HS-5 (cell line): ENCODE data around the gene ABLIM1.

Experiments
- DNase-seq: peaks from one replicate; pipeline ENCODE4 v3.0.0-alpha.2; 2012; ENCODE audit warnings: low read depth

The ABLIM1 gene

GRCh38 chr10:114544045-114544659 lies 113.9 kb downstream of the ABLIM1 start:
- no peak for DNase-seq

- DNase-seq = no peak
Observed at GRCh38 chr10:114543456-114543855, 114.6 kb downstream of the ABLIM1 start.

GRCh38 chr10:114542373-114542772 lies 115.7 kb downstream of the ABLIM1 start:
- no peak for DNase-seq

- no peak for DNase-seq
Observed at GRCh38 chr10:114541797-114542160, 116.3 kb downstream of the ABLIM1 start.

- no peak for DNase-seq
Observed at GRCh38 chr10:114541081-114541796, 116.8 kb downstream of the ABLIM1 start.

- DNase-seq = no peak
Observed at GRCh38 chr10:114540236-114540635, 117.8 kb downstream of the ABLIM1 start.

GRCh38 chr10:114539623-114540022 lies 118.5 kb downstream of the ABLIM1 start:
- no peak for DNase-seq

GRCh38 chr10:114538181-114538906 lies 119.7 kb downstream of the ABLIM1 start:
- DNase-seq = no peak

- DNase-seq = no peak
Observed at GRCh38 chr10:114537736-114538135, 120.3 kb downstream of the ABLIM1 start.

- DNase-seq = no peak
Observed at GRCh38 chr10:114534571-114534981, 123.5 kb downstream of the ABLIM1 start.

- DNase-seq = no peak
Observed at GRCh38 chr10:114532226-114532625, 125.8 kb downstream of the ABLIM1 start.

GRCh38 chr10:114526504-114527238 lies 131.4 kb downstream of the ABLIM1 start:
- DNase-seq = no peak

- no peak for DNase-seq
Observed at GRCh38 chr10:114526126-114526503, 132.0 kb downstream of the ABLIM1 start.

GRCh38 chr10:114525368-114525949 lies 132.6 kb downstream of the ABLIM1 start:
- no peak for DNase-seq

- no peak for DNase-seq
Observed at GRCh38 chr10:114523876-114524275, 134.2 kb downstream of the ABLIM1 start.

GRCh38 chr10:114521255-114521654 lies 136.8 kb downstream of the ABLIM1 start:
- no peak for DNase-seq

GRCh38 chr10:114520453-114520852 lies 137.6 kb downstream of the ABLIM1 start:
- DNase-seq = peak; percentile 61

GRCh38 chr10:114519756-114520293 lies 138.2 kb downstream of the ABLIM1 start:
- no peak for DNase-seq

GRCh38 chr10:114519306-114519669 lies 138.8 kb downstream of the ABLIM1 start:
- no peak for DNase-seq

GRCh38 chr10:114518401-114519305 lies 139.4 kb downstream of the ABLIM1 start:
- DNase-seq = no peak
